Esophagus muscularis mucosa (tissue), 4 donors: ENCODE data around the gene LVRN. TPM values are rescaled to one million over a fixed set of nuclear protein-coding genes. Genes with fewer than 3 reads are reported as not detected.

Experiments used
- DNase-seq: peaks from one replicate; pipeline ENCODE4 v3.0.0-alpha.2; 2017; ENCODE audit errors: extremely low spot score
- H3K27ac ChIP-seq, 4 donors: fragments of 200-600 bp; sonication (generic); replicated peaks in 1 of 4; 1 replicate in 3 of 4; 2 replicates in 1 of 4; pipeline ENCODE4 v1.5.1; 2016 to 2019; ENCODE audit warnings: mild to moderate bottlenecking in 1 of 4
- H3K27me3 ChIP-seq, 4 donors: fragments of 200-600 bp; sonication (generic); one replicate each; pipeline versions ENCODE4 v1.5.1 to v1.6.0; 2016 to 2019
- H3K36me3 ChIP-seq, 4 donors: fragments of 200-600 bp; sonication (generic); one replicate each; pipeline ENCODE4 v1.5.1; 2016 to 2019
- H3K4me1 ChIP-seq, 4 donors: fragments of 200-600 bp; sonication (generic); one replicate each; pipeline ENCODE4 v1.5.1; 2016 to 2019
- H3K4me3 ChIP-seq, 4 donors: fragments of 200-600 bp; sonication (generic); 1 replicate in 2 of 4; 2 replicates in 2 of 4; pipeline ENCODE4 v1.5.1; 2016 to 2019; ENCODE audit warnings: mild to moderate bottlenecking in 4 of 4, moderate library complexity in 1 of 4
- H3K9me3 ChIP-seq, 4 donors: fragments of 200-600 bp; sonication (generic); 1 replicate in 3 of 4; 2 replicates in 1 of 4; pipeline ENCODE4 v1.5.1; 2016 to 2019
- CTCF ChIP-seq, 3 experiments: fragments of 200-600 bp in 2 of 3; fragments of 450-650 bp in 1 of 3; sonication (generic) in 2 of 3; IDR thresholded peaks; one replicate each; pipeline ENCODE4 v1.5.1; 2017 to 2019; ENCODE audit warnings: antibody characterized with exemption in 3 of 3, mild to moderate bottlenecking in 2 of 3, moderate library complexity in 1 of 3
- EP300 ChIP-seq: sonication (generic); formaldehyde crosslinking; IDR thresholded peaks from one replicate; pipeline ENCODE4 v1.6.1; 2017; ENCODE audit warnings: antibody characterized with exemption
- POLR2A ChIP-seq: fragments of 450-650 bp; IDR thresholded peaks from one replicate; pipeline ENCODE4 v1.6.1; 2017; ENCODE audit warnings: antibody characterized with exemption, moderate library complexity, mild to moderate bottlenecking, low read depth
- POLR2AphosphoS5 ChIP-seq, 2 donors: sonication (generic); formaldehyde crosslinking; IDR thresholded peaks; one replicate each; pipeline ENCODE4 v1.6.1; 2017; ENCODE audit warnings: antibody characterized with exemption in 2 of 2
- WGBS: methylation state at CpG from one replicate; pipeline ENCODE4 v1.1.5; 2018; 5-methylcytosine and 5-hydroxymethylcytosine counted together
- intact Hi-C: fragments of 100-400 bp; cut with DNase I; formaldehyde crosslinking; loops from one replicate; pipeline ENCODE4 v1.15.1; 2023
- total RNA-seq, 4 donors: library from RNA; depleted of rRNA; stranded (reverse); fragments of >200 nt; gene quantifications; one replicate each; pipeline versions ENCODE4 v1.1.0 to v1.2.1, GENCODE V29; 2016

The LVRN gene
- total RNA-seq, 4 donors from 2014 or later, result 1.3 to 11.2 (median 3.4) TPM

GRCh38 chr5:116045821-116046220 lies 83.5 kb downstream of the LVRN start:
- intact Hi-C loops, result no loop called here
- no peak for DNase-seq
- H3K27ac ChIP-seq, result no peak overlapping the region
- no peaks in the 10 kb centered on the region for H3K27me3 ChIP-seq
- no peak for TF ChIP-seq CTCF (IDR thresholded peaks at IDR 0.05)
- TF ChIP-seq POLR2AphosphoS5 (IDR thresholded peaks at IDR 0.05), result no peak
- no peak for TF ChIP-seq POLR2A
- TF ChIP-seq EP300, result no peak
- no peaks in the 10 kb centered on the region for H3K9me3 ChIP-seq
- H3K4me1 ChIP-seq, result no peaks in the 10 kb centered on the region
- 74% methylated on average over 2 of the region's 2 CpGs for WGBS
- H3K4me3 ChIP-seq, result no peak overlapping the region
- H3K36me3 ChIP-seq, result no peaks in the 10 kb centered on the region

- intact Hi-C loops, result no loop called here
- no peaks in the 10 kb centered on the region for H3K27me3 ChIP-seq
- H3K27ac ChIP-seq, result no peak overlapping the region
- no peaks in the 10 kb centered on the region for H3K4me1 ChIP-seq
- 82% methylated on average over 3 of the region's 3 CpGs for WGBS
- no peaks in the 10 kb centered on the region for H3K9me3 ChIP-seq
- TF ChIP-seq POLR2AphosphoS5 (IDR thresholded peaks at IDR 0.05) (no peak), CTCF (IDR thresholded peaks at IDR 0.05) (no peak), POLR2A (no peak), EP300 (no peak)
- H3K4me3 ChIP-seq, result no peak overlapping the region
- no peak for DNase-seq
- no peaks in the 10 kb centered on the region for H3K36me3 ChIP-seq
Measured at GRCh38 chr5:116046261-116046660, 84.0 kb downstream of the LVRN start.

- no peaks in the 10 kb centered on the region for H3K9me3 ChIP-seq
- TF ChIP-seq EP300 (no peak), POLR2AphosphoS5 (IDR thresholded peaks at IDR 0.05) (no peak), POLR2A (no peak), CTCF (IDR thresholded peaks at IDR 0.05) (no peak)
- no peaks in the 10 kb centered on the region for H3K36me3 ChIP-seq
- H3K4me3 ChIP-seq, result no peak overlapping the region
- intact Hi-C loops, result no loop called here
- WGBS, result 90% methylated on average over 2 of the region's 2 CpGs
- H3K27ac ChIP-seq, result no peak overlapping the region
- H3K4me1 ChIP-seq, result no peaks in the 10 kb centered on the region
- no peaks in the 10 kb centered on the region for H3K27me3 ChIP-seq
- DNase-seq, result no peak
Measured at GRCh38 chr5:116046823-116047222, 84.5 kb downstream of the LVRN start.

- Histone ChIP-seq H3K36me3 (no peaks in the 10 kb centered on the region), H3K27ac (no peak overlapping the region), H3K9me3 (no peaks in the 10 kb centered on the region), H3K4me1 (no peaks in the 10 kb centered on the region), H3K4me3 (no peak overlapping the region), H3K27me3 (peaks cover 0 to 11% (median 0%) of the 10 kb centered on the region in 4 donors)
- WGBS, result 78% methylated on average over 13 of the region's 13 CpGs
- no peak for DNase-seq
- intact Hi-C loops, result no loop called here
- TF ChIP-seq EP300 (no peak), POLR2A (no peak), CTCF (IDR thresholded peaks at IDR 0.05) (no peak), POLR2AphosphoS5 (IDR thresholded peaks at IDR 0.05) (no peak)
Measured at GRCh38 chr5:116058346-116058936, 96.2 kb downstream of the LVRN start.

GRCh38 chr5:116062352-116062751 lies 100.1 kb downstream of the LVRN start:
- TF ChIP-seq POLR2A (no peak), CTCF (IDR thresholded peaks at IDR 0.05) (no peak), POLR2AphosphoS5 (IDR thresholded peaks at IDR 0.05) (no peak), EP300 (no peak)
- no peak overlapping the region for H3K4me3 ChIP-seq
- intact Hi-C loops, result loop anchor here (10.0 kb wide), 1 partner anchor 218 kb away; the partner anchor contains the start of genes AP3S1 and ATG12
- H3K9me3 ChIP-seq, result no peaks in the 10 kb centered on the region
- peaks cover 0 to 24% (median 0%) of the 10 kb centered on the region in 4 donors for H3K27me3 ChIP-seq
- no peak overlapping the region for H3K27ac ChIP-seq
- H3K36me3 ChIP-seq, result no peaks in the 10 kb centered on the region
- no peak for DNase-seq
- 57% methylated on average over 2 of the region's 2 CpGs for whole genome bisulfite sequencing
- H3K4me1 ChIP-seq, result no peaks in the 10 kb centered on the region
